Large intestine (tissue), 3 donors: Measurements from ENCODE around the gene SLC12A6. TPM values are rescaled to one million over a fixed set of nuclear protein-coding genes. Genes with fewer than 3 reads are reported as not detected.

Experiments
- DNase-seq, 2 donors: peaks; one replicate each; pipeline versions ENCODE4 v3.0.0 to v3.0.0-alpha.2; 2013
- H3K27ac ChIP-seq: one replicate; pipeline ENCODE4 v1.5.1; 2013; ENCODE audit warnings: low read length
- H3K27me3 ChIP-seq: 2 replicates; pipeline ENCODE4 v1.6.1; 2013; ENCODE audit warnings: low read length; ENCODE audit not compliant: control insufficient read depth, insufficient read depth
- H3K36me3 ChIP-seq: 2 replicates; pipeline ENCODE4 v1.6.1; 2013; ENCODE audit warnings: low read length; ENCODE audit not compliant: control insufficient read depth, insufficient read depth
- H3K4me1 ChIP-seq: one replicate; pipeline ENCODE4 v1.6.1; 2013; ENCODE audit warnings: low read length; ENCODE audit not compliant: control insufficient read depth, insufficient read depth
- H3K4me3 ChIP-seq: one replicate; pipeline ENCODE4 v1.5.1; 2013; ENCODE audit warnings: low read length
- H3K9me3 ChIP-seq: one replicate; pipeline ENCODE4 v1.6.1; 2013; ENCODE audit warnings: mild to moderate bottlenecking, low read depth, low read length, moderate library complexity; ENCODE audit not compliant: control insufficient read depth
- WGBS: methylation state at CpG from one replicate; pipeline ENCODE4 v1.1.5; 2013; ENCODE audit warnings: low lambda C conversion rate; ENCODE audit not compliant: insufficient coverage; 5-methylcytosine and 5-hydroxymethylcytosine counted together
- polyA plus RNA-seq: library from polyadenylated mRNA; unstranded; fragments of 120-200 nt; gene quantifications from one replicate; pipeline ENCODE4 v1.2.1, GENCODE V29; 2013

The SLC12A6 gene
- polyA plus RNA-seq, 1 donor: 25.6 TPM

DNA sequence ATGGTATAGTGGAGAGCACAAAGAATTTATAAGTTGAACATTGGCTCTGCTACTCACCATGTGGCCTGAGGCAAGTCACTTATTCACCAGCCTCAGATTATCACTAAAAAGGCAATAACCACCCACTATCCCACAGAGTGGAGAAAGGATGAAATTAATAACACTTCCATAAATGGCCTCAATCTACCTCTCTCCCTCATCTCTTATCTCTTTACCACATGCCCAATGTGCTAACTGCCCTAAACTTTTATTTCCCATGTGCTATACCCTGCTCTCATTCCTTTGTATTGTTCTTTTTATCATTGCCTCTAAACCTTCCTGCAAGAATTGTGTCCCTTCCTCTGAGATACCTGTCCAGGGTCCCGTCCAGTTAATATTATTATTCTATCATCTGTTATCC, 26.0 kb downstream of the SLC12A6 start:
- Histone ChIP-seq H3K27ac (no peak overlapping the region), H3K9me3 (no peaks in the 10 kb centered on the region), H3K36me3 (peaks cover 2% of the 10 kb centered on the region), H3K4me1 (no peaks in the 10 kb centered on the region), H3K4me3 (no peak overlapping the region), H3K27me3 (no peaks in the 10 kb centered on the region)
- 88% methylated on average over 1 of the region's 1 CpG for WGBS
- DNase-seq: no peak

DNA sequence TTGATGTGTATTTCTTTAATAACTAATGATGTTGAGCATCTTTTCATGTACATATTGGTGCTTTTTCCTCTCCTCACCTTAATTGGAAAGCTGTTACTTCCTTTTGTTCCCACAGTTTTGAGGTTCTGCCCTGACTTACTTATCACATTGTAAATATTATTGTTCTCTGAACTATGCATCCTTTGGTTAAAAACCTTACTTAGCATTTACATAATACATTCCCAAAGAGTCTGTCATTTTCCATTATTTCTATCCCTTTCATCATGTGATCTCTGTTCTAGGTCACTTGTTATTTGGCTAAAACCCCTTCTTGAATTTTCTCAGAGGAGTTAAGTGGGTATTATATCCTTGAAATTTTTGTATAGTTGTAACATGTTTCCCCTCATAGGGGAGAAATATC, 33.0 kb downstream of the SLC12A6 start:
- Histone ChIP-seq H3K36me3 (no peaks in the 10 kb centered on the region), H3K9me3 (no peaks in the 10 kb centered on the region), H3K4me1 (no peaks in the 10 kb centered on the region), H3K27me3 (no peaks in the 10 kb centered on the region), H3K27ac (no peak overlapping the region), H3K4me3 (no peak overlapping the region)
- DNase-seq: no peak

DNA sequence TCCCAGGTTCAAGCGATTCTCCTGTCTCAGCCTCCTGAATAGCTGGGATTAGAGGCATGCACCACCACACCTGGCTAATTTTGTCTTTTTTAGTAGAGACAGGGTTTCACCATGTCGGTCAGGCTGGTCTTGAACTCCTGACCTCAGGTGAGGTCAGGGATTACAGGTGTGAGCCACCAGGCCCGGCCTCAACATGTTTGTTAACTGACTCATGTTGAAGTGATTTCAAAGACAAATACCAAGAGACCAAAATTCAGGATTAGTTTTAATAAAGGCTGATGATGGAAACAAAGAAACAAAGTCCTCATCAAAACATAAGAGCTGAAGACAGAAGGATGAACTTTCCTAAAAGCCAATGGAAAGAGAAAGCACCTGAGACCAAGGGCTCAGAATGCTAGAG, 36.5 kb downstream of the SLC12A6 start:
- no peaks in the 10 kb centered on the region for H3K9me3 ChIP-seq
- H3K4me3 ChIP-seq: no peak overlapping the region
- H3K36me3 ChIP-seq: no peaks in the 10 kb centered on the region
- no CpG with 5 or more reads among the region's 3 CpGs for WGBS
- no peaks in the 10 kb centered on the region for H3K4me1 ChIP-seq
- no peaks in the 10 kb centered on the region for H3K27me3 ChIP-seq
- no peak overlapping the region for H3K27ac ChIP-seq
- DNase-seq: no peak

DNA sequence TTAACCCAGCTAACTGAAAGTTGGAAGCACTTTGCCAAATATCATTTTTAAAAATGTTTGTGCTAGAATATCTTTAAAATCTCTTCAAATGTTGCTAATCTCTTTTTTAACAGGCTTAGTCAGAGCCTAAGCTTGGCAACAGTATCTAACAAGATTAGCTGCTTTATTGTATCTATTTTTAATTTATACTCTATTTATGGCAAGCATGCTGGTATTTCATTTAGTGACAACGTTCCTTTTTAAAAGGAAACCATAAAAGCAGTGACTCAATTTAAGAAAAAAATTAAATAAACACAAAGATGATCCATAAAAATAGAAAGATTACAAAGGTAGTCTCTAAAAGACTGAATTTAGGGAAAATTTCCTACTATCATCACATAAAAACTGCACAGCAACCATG, 40.5 kb downstream of the SLC12A6 start:
- H3K9me3 ChIP-seq: peaks cover 4% of the 10 kb centered on the region
- DNase-seq: no peak
- WGBS: 0% methylated on average over 1 of the region's 1 CpG
- H3K27ac ChIP-seq: no peak overlapping the region
- H3K4me3 ChIP-seq: no peak overlapping the region
- peaks cover 5% of the 10 kb centered on the region for H3K36me3 ChIP-seq
- H3K27me3 ChIP-seq: no peaks in the 10 kb centered on the region
- no peaks in the 10 kb centered on the region for H3K4me1 ChIP-seq

DNA sequence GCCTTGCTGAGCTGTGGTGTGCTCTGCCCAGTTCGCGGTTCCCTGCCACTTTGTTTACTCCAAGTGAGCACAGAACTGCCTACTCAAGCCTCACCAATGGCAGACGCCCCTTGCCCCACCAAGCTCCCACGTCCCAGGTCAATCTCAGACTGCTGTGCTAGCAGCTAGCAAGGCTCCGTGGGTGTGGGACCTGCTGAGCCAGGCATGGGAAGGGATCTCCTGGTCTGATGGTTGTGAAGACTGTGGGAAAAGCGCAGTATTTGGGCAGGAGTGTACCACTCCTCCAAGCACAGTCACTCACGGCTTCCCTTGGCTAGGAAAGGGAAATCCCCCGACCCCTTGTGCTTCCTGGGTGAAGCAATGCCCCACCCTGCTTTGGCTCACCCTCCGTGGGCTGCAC, 45.0 kb downstream of the SLC12A6 start:
- Histone ChIP-seq H3K9me3 (peaks cover 4% of the 10 kb centered on the region), H3K4me1 (no peaks in the 10 kb centered on the region)
- no CpG with 5 or more reads among the region's 9 CpGs for WGBS

DNA sequence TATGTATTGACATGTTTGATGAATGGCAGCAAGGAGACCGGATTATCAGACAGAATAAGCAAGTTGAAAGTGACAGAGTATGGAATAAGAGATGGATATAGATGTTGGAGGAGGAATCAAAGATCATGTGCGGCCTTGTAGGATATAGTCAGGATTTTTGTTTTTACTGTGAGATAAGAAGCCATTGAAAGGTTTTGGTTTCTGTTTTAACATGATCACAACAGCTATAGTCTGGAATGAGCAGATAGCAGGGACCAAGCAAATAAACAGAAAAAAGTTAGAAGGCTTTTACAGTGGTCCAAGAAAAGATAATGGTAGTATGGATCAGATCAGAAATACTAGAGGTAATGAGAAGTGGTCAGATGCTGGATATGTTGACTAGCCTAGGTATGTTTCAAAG, 52.6 kb downstream of the SLC12A6 start:
- H3K9me3 ChIP-seq: no peaks in the 10 kb centered on the region
- H3K27ac ChIP-seq: no peak overlapping the region
- no peaks in the 10 kb centered on the region for H3K27me3 ChIP-seq
- WGBS: 43% methylated on average over 1 of the region's 2 CpGs
- H3K4me3 ChIP-seq: no peak overlapping the region
- DNase-seq: peak in 1 of 2 donors; percentile 39
- H3K4me1 ChIP-seq: no peaks in the 10 kb centered on the region
- no peaks in the 10 kb centered on the region for H3K36me3 ChIP-seq

More for the DNA sequence above, 45.0 kb downstream of the SLC12A6 start:
- Histone ChIP-seq H3K27me3 (no peaks in the 10 kb centered on the region), H3K27ac (no peak overlapping the region), H3K36me3 (peaks cover 5% of the 10 kb centered on the region), H3K4me3 (no peak overlapping the region)
- no peak for DNase-seq

DNA sequence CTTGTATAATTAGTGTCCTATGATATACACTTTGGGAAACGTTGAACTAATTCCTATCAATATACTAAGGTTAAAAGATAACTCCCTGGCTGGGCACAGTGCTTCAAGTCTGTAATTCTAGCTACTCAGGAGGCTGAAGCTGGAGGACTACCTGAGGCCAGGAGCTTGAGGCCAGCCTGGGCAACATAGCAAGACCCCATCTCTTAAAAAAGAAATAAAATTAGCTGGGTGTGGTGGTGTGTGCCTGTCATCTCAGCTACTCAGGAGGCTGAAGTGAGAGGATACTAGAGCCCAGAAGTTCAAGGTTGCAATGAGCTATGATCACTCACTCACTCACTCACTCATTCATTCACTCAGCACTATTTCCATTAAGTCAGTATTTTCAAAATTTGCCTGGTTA, 55.2 kb downstream of the SLC12A6 start:
- no peak for DNase-seq
- H3K9me3 ChIP-seq: no peaks in the 10 kb centered on the region
- WGBS: no CpG with 5 or more reads among the region's 1 CpG
- H3K27me3 ChIP-seq: no peaks in the 10 kb centered on the region
- no peaks in the 10 kb centered on the region for H3K36me3 ChIP-seq
- no peak overlapping the region for H3K27ac ChIP-seq
- H3K4me3 ChIP-seq: no peak overlapping the region
- no peaks in the 10 kb centered on the region for H3K4me1 ChIP-seq

DNA sequence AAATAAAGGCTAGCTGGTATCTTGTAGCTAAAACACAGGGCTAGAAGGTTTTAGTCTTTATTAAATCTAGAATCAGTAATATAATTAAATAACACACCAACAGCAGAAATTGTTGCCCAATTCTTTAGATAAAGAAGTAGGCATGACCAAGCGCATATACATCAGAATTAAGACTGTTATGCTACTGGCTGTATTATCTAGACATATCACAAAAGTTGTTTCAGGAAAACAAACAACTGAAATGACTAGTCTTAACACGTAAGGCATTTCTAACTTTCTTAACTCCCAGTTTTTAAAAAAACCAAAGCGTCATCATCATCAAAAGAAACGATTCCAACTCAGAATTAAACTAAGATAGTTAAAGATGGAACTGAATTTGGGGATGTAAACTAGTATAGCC, 57.4 kb downstream of the SLC12A6 start:
- Histone ChIP-seq H3K27me3 (no peaks in the 10 kb centered on the region), H3K4me1 (no peaks in the 10 kb centered on the region), H3K36me3 (no peaks in the 10 kb centered on the region), H3K9me3 (no peaks in the 10 kb centered on the region), H3K27ac (no peak overlapping the region), H3K4me3 (no peak overlapping the region)
- no peak for DNase-seq
- WGBS: 100% methylated on average over 2 of the region's 4 CpGs

DNA sequence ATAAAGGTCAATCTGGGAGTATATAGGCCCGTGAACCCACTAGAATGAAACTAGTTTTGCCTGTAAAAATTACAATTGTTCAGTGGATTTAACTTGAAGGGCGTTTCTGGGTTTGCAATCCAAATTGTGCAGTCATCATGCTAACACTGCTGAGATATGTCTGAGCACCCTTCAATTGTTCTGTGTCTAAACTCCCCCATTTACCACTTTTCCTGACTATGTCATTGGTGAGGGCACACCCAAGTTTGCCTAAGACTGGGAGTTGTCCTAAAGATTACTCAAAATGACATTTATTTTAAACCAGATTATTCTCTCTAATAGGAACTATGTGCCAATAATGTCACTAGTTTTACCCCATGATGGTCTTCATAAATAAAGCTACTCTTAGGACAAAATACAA, 58.2 kb downstream of the SLC12A6 start:
- no peaks in the 10 kb centered on the region for H3K4me1 ChIP-seq
- H3K4me3 ChIP-seq: no peak overlapping the region
- no peak overlapping the region for H3K27ac ChIP-seq
- no peaks in the 10 kb centered on the region for H3K9me3 ChIP-seq
- no peaks in the 10 kb centered on the region for H3K27me3 ChIP-seq
- no peaks in the 10 kb centered on the region for H3K36me3 ChIP-seq
- DNase-seq: no peak
- WGBS: 80% methylated on average over 1 of the region's 2 CpGs

DNA sequence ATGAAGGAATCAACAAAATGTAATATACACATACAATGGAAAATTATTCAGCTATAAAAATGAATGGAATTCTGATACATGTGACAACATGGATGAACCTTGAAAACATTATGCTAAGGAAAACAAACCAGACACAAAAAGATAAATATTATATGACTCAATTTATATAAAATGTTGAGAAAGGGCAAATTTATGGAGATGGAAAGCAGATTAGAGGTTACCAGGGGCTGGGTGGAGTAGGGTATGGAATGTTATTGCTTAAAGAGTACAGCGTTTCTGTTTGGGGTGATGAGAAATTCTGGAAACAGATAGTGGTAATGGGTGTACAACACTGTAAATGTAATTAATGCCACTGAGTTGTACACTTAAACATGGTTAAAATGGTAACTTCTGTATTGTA, 61.9 kb downstream of the SLC12A6 start:
- Histone ChIP-seq H3K36me3 (no peaks in the 10 kb centered on the region), H3K4me3 (no peak overlapping the region), H3K4me1 (no peaks in the 10 kb centered on the region), H3K9me3 (no peaks in the 10 kb centered on the region), H3K27me3 (no peaks in the 10 kb centered on the region), H3K27ac (no peak overlapping the region)
- WGBS: 56% methylated on average over 1 of the region's 1 CpG
- no peak for DNase-seq

DNA sequence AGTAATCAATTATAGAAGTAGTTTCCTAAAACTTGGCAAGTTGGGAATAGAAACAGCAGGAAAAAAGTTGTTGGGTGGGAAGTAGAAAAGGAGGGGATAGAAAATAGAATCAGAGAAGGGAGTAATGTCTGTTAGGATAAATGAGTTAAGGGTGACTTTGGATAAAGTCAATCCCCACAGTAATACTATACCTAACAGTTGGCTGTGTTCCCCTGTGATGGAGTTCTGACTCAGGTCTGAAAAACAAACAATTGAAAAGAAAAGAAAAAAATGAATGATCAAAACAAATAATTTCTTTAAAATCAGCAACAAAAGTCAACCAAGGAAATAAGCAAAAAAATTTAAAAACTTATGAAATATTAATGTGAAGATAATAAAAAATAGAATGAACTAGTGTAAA, 62.4 kb downstream of the SLC12A6 start:
- no peak for DNase-seq
- Histone ChIP-seq H3K27me3 (no peaks in the 10 kb centered on the region), H3K36me3 (no peaks in the 10 kb centered on the region), H3K9me3 (no peaks in the 10 kb centered on the region), H3K4me1 (no peaks in the 10 kb centered on the region), H3K27ac (no peak overlapping the region), H3K4me3 (no peak overlapping the region)
